Left renal pelvis (tissue), 4 donors: ENCODE results near the gene MIER2. TPM values are rescaled to one million over a fixed set of nuclear protein-coding genes. Genes with fewer than 3 reads are reported as not detected.
"Not testable (repeated sequence)": the region's sequence is repeated elsewhere in the genome, so short reads cannot be mapped to it uniquely, and the experiment has no call there.

Experiments used
- DNase-seq, 4 donors: peaks; one replicate each; pipeline ENCODE4 v3.0.0-alpha.2; 2013; ENCODE audit warnings: low read depth in 4 of 4, low spot score in 3 of 4
- polyA plus RNA-seq, 4 donors: library from polyadenylated mRNA; unstranded; fragments of 120-200 nt; gene quantifications; one replicate each; pipeline ENCODE4 v1.2.1, GENCODE V29; 2013; ENCODE audit not compliant: insufficient read length in 4 of 4

Gene MIER2, protein sequence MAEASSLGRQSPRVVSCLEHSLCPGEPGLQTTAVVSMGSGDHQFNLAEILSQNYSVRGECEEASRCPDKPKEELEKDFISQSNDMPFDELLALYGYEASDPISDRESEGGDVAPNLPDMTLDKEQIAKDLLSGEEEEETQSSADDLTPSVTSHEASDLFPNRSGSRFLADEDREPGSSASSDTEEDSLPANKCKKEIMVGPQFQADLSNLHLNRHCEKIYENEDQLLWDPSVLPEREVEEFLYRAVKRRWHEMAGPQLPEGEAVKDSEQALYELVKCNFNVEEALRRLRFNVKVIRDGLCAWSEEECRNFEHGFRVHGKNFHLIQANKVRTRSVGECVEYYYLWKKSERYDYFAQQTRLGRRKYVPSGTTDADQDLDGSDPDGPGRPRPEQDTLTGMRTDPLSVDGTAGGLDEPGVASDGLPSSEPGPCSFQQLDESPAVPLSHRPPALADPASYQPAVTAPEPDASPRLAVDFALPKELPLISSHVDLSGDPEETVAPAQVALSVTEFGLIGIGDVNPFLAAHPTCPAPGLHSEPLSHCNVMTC
- polyA plus RNA-seq, result 10 to 100 TPM; 23.5 to 33.9 (median 28.2) TPM

DNA sequence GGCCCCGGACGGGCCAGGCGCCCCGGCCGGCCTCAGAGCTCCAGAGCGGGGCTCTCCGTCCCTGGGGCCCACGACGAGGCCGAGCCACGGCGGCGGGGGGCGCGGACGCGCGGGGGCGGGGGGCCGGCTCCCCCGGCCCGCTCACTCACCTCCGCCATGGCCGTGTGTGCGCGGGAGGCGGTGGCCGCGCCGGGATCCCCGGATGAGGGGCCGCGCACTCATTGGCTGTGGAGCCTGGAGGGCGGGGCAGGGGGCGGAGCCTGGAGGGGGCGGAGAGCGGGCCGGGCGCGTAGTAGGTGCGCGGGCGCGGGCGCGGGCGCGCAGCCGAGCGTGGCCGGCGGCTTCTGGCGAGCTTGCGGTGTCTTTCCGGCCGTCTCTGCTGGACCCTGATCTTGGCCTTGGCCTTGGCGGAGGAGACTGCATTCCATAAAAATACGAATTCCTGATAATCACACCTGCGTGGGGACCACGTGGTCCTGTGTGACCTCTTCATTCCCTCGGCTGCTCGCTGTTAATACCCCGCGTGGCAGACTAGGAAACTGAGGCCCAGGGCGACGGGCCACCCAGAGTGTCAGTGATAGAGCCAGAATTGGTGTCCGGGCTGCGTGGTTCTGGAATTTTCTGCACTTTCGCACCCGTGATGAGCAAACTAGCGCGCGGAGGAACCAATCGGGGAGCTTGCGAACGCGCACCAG is at the start of gene MIER2:
TSS of gene MIER2 (minus strand) at position 172 of the 695 bp plus-strand sequence. CDS start at position 158, 14 bp downstream.
- DNase-seq, result peak in 3 of 4 donors; percentile 60 to 66 (median 64)

DNA sequence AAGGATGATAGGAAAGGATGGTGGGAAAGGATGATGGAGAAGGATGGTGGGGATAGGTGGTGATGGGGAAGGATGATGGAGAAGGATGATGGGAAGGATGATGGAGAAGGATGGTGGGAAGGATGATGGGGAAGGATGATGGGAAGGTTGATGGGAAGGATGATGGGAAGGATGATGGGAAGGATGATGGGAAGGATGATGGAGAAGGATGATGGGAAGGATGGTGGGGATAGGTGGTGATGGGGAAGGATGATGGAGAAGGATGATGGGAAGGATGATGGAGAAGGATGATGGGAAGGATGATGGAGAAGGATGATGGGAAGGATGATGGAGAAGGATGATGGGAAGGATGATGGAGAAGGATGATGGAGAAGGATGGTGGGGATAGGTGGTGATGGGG is 49.0 kb upstream of the MIER2 start:
- DNase-seq, result not testable (repeated sequence)

DNA sequence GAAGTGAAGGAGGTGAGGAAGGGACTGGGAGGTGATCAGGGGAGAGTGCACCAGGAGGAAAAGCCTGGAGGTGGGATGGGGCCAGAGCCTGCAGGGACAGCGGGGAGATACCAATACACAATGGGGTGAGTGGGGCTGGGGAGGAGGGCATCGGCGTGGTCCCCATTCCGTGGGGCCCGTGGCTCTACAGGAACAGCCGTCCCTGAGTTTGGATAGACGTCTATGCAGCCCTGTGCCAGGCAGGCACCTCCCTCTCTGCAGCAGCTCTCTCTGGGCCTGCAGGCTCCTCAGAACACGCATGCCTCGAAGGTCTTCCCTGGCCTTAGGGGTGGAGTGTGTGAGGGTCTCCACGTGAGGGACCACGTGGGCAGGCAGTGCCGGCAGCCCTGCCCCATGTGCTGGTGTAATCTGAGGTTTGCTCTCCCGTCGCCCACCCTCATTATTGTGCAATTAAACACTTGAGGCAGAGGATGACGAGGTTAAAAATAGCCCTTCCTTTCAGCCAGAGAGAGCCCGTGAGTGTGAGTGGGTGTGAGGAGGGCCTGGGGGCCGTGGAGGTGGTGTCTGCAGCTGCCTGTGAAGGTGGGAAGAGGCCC is 47.9 kb upstream of the MIER2 start:
- DNase-seq, result no peak

DNA sequence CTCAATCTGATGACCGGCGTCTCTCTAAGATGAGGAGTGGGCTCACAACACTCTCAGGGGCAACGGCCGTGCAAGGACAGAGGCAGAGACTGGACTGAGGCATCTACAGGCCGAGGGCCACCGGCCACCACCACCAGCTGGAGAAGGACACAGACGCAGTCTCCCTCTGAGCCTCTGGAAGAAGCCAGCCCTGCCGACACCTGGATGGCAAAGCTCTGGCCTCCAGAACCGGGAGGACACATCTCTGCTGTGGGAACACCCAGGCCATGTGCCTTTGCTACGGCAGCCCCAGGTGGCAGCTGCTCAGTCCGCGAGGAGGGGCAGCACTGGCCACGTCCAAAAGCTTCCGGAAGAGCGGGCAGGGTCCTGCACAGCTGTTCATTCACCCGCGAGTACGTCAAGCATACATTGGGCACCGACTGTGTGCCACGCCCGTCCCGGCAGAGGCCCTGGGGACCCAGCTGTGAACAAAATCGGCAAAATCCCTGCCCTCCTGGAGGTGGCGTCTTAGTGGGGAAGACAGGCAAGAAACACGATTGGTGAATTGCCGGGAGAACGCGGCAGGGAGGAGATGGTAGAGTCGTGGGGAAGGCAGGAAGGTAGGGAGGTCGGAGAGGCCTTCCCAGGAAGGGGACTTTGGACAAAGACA is 47.3 kb upstream of the MIER2 start:
- DNase-seq, result no peak

DNA sequence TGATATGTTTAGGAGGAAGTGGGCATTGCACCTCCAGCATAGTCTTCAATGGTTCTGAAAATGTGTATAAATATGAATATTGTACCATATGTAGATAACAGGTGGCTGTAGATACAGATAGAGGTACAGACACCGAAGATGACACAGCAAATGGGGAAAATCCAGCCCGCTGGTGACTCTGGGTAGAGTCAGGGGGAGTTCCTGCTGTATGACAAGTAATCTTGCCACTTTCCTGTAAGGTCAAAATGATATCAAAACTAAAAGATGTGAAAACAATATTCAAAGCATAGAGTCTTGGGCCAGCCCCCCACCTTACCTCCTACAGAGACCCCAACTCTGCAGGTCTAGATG is 46.6 kb upstream of the MIER2 start:
- DNase-seq, result no peak

DNA sequence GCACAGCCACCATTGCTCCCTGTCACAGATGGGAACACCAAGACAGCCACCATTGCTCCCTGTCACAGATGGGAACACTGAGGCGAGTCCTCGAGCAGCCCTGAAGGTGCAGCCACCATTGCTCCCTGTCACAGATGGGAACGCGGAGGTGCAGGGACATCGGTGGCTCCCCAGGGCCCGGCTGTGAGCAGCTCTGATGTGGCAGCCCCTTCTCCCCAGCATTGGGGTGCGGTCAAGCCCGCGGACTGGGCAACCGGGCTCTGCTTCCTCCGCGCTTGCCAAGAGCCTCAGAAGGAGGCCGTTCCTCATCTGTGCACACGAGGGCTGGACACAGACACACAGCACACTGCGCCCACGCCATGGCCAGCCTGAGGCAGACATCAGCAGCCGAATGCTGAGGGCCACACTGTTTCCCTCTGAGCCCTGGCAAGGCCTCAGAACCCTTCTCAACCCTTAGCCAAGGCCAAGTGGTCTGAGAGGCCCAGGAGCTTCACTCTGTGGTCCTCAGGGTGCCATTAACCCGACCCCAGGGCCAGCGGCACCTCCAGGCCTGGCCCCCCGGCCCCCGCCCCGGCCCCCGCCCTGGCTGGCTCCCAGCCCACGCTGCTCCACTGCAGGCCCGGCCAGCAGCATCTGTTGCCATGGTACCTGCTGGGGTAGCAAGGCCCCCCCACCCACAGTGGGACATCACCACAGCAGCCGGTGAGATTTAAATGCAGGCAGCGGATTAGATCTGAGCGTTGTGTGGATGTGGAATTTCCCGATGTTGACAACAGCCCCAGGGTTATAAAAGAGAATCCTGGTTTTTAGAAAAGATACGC is 46.0 kb upstream of the MIER2 start:
- no peak for DNase-seq

DNA sequence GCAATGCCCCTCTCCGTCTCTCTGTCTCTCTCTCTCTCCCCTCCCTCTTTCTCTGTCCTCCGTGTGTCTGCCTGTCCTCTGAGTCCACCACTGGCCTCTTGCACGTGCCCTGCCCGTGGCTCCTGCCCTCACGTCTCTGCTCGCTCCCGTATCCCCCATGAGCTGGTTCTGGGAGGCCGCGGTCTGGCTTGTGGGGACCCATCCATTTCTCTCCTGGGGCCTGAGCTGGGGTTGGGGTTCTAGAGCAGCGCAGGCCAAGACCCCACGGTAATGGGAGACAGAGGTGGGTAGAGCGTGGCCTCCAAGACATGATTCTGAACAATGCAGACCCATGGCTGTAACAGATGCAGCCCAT is 45.3 kb upstream of the MIER2 start:
- no peak for DNase-seq

DNA sequence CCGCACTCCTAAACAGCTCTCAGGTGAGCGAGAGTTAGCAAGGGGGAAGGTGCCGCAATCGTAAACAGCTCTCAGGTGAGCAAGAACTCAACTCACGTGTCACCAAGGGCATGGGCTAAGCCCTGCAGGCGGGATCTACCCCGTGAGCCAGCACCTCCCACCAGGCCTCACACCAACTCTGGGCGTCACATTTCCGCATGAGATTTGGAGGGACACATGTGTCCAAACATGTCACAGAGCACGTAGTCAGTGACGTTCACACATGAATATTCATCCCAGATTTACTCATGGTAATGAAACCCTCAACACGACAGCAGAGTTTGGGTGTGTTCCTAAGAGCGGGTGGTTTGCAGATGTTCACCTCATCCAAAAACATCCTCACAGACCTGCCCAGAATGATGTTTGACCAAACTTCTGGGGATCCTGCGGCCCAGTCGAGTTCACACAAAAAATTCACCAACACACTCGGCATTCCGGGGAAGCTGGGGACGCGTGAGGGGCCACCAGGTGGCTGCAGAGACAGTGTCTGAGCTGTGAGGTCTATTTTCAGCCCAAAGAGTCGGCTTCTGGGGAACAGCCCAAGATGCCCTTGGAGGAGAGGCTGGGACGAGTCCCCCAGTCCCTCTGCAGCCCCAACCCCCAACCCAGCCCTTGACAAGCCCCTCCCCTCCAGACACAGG is 44.8 kb upstream of the MIER2 start:
- no peak for DNase-seq

DNA sequence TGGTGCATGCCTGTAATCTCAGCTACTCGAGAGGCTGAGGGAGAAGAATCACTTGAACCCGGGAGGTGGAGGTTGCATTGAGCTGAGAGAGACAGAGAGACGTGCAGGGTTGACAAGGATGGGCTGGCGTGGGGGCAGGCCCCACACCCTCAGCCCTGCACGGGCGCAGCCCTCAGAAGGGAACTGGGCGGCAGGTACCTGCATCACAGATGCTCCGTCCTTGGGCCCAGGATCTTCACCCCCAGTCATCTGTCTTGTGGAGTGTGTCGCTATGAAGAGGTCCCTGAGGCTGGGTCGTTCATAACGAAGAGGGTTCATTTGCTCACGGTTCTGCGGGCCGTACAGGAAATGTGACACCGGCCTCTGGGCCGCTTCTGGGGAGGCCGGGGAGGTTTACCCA is 44.1 kb upstream of the MIER2 start:
- no peak for DNase-seq

DNA sequence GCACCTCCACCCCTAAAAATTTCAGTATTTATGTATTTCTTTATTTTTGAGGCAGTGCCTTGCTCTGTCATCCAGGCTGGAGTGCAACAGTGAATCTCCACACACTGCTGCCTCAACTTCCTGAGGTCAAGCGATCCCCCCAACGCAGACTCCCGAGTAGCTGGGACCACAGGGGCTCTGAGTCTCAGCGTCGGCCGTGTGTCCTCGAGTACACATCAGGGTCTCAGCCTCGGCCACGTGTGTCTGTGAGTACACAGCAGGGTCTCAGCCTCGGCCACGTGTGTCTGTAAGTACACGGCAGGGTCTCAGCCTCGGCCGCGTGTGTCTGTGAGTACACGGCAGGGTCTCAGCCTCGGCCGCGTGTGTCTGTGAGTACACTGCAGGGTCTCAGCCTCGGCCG is 43.2 kb upstream of the MIER2 start:
- no peak for DNase-seq

DNA sequence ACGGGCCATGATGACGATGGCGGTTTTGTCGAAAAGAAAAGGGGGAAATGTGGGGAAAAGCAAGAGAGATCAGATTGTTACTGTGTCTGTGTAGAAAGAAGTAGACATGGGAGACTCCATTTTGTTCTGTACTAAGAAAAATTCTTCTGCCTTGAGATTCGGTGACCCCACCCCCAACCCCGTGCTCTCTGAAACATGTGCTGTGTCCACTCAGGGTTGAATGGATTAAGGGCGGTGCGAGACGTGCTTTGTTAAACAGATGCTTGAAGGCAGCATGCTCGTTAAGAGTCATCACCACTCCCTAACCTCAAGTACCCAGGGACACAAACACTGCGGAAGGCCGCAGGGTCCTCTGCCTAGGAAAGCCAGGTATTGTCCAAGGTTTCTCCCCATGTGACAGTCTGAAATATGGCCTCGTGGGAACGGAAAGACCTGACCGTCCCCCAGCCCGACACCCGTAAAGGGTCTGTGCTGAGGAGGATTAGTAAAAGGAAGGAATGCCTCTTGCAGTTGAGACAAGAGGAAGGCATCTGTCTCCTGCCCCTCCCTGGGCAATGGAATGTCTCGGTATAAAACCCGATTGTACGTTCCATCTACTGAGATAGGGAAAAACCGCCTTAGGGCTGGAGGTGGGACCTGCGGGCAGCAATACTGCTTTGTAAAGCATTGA is 42.2 kb upstream of the MIER2 start:
- not testable (repeated sequence) for DNase-seq

DNA sequence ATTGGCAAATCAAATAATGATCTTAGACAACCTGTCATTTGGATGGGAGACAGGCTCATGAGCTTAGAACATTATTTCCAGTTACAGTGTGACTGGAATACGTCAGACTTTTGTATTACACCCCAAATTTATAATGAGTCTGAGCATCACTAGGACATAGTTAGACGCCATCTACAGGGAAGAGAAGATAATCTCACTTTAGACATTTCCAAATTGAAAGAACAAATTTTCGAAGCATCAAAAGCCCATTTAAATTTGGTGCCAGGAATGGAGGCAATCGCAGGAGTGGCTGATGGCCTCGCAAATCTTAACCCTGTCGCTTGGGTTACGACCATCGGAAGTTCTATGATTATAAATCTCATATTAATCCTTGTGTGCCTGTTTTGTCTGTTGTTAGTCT is 41.6 kb upstream of the MIER2 start:
- DNase-seq, result not testable (repeated sequence)

DNA sequence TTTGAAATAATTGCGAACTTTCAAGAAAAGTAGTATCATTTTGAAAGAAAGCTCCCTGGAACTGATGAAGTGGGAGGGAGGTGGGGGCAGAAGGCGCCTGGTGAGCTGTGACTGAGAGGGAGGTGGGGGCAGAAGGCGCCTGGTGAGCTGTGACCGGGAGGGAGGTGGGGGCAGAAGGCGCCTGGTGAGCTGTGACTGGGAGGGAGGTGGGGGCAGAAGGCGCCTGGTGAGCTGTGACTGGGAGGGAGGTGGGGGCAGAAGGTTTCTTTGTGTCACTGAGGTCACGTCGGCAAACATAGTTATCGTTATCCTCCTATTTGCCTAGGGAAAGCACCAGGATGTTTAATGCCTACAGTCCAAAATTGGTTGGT is 40.2 kb upstream of the MIER2 start:
- no peak for DNase-seq

DNA sequence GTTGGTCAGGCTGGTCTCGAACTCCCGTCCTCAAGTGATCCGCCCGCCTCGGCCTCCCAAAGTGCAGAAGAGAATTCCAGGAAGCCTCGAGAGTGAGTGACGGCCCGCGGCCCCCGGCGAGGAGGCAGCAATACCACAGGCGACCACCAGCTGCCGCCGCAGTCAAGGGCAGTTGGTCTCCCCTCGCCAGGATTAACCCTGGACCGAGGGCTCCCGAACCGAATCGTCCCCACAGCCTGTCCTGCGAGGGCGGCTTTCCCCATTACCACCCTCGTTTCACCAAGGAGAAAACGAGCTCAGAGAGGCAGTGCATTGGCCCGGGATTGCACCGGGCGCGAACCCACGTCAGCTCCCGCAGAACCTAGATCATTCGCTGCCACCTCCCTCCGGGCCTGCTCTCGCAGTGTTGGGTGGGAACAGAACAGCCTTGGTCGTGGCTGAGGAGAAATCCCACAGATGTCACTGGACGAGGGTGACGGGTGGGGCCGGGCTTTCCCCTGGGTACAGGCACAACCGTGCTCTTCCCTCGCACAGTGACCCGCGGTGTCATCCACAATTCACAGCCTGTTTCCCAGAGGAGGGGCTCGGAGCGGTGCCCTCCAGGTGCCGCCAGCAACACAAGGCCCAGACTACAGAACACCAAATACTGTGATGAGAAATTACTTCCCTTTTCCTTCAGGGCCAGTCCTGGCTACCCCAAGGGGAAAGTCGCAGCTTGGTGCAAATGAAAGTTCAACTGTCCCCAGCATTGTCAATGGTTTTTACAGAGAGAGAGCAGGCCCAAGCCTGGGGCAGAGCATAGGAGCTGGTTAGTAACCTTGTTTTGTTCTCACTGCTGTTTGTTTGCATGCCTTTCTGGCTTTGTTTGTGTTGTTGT is 39.6 kb upstream of the MIER2 start:
- DNase-seq, result no peak

DNA sequence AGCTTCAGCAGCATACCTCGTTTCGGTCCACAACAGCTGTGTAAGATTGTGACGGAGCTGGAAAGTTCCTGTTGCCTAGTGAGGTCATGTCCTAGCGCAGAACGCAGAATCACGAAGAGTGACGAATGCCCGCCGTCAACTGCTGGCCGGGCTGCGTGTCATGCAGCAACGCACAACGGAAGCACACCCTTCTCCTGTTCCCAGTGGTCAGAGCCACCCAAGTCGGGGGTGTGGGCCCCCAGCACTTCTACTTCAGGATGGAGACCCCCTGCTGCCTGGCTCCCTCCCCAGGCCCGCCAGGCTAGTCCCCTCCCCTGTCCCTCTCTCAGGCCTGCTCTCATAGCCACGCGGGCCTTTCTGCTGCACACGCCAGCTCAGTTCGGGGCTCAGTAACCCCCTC is 38.4 kb upstream of the MIER2 start:
- no peak for DNase-seq

DNA sequence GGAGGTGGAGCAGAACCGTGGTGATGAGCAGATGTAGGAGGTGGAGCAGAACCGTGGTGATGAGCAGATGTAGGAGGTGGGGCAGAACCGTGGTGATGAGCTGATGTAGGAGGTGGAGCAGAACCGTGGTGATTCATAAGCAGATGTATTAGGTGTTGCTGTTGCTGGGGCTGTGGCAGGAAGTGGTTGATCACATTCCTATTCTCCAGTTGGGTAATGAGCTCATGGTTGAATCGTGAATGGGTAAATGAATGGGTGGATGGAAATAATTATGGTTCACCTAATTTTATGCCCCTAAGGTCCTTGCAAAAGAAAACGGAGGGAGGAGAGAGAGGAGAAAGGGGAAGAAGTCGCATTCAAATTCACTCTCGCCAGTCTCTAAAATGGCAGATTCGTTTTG is 38.0 kb upstream of the MIER2 start:
- not testable (repeated sequence) for DNase-seq

DNA sequence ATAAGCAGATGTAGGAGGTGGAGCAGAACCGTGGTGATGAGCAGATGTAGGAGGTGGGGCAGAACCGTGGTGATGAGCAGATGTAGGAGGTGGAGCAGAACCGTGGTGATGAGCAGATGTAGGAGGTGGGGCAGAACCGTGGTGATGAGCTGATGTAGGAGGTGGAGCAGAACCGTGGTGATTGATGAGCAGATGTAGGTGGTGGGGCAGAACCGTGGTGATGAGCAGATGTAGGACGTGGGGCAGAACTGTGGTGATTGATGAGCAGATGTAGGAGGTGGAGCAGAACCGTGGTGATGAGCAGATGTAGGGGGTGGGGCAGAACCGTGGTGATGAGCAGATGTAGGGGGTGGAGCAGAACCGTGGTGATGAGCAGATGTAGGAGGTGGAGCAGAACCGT is 37.3 kb upstream of the MIER2 start:
- not testable (repeated sequence) for DNase-seq

DNA sequence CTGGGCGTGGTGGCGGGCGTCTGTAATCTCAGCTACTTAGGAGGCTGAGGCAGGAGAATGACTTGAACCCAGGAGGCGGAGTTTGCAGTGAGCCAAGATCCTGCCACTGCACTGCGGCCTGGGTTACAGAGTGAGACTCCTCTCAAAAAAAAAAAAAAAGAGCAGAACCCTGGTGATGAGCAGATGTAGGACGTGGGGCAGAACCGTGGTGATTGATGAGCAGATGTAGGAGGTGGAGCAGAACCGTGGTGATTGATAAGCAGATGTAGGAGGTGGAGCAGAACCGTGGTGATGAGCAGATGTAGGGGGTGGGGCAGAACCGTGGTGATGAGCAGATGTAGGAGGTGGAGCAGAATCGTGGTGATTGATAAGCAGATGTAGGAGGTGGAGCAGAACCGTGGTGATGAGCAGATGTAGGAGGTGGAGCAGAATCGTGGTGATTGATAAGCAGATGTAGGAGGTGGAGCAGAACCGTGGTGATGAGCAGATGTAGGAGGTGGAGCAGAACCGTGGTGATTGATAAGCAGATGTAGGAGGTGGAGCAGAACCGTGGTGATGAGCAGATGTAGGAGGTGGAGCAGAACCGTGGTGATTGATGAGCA is 36.1 kb upstream of the MIER2 start:
- DNase-seq, result not testable (repeated sequence)
